H1 (cell line): ENCODE results near the gene USP12.

Experiments
- CTCF ChIP-seq, 3 experiments: IDR thresholded peaks; 1 replicate in 2 of 3; 2 replicates in 1 of 3; pipeline versions ENCODE4 v1.5.1 to v1.6.1; 2011; ENCODE audit warnings: low read length in 3 of 3, mild to moderate bottlenecking in 3 of 3, inconsistent platforms in 2 of 3, low read depth in 1 of 3, moderate library complexity in 1 of 3; ENCODE audit not compliant: insufficient read depth in 1 of 3; ENCODE audit errors: control extremely low read depth in 1 of 3
- E2F6 ChIP-seq: IDR thresholded peaks from 2 replicates; pipeline ENCODE4 v1.6.1; 2012; ENCODE audit warnings: inconsistent platforms
- EZH2 ChIP-seq: fragments of 200-600 bp; sonication (generic); IDR thresholded peaks from 2 replicates; pipeline ENCODE4 v1.7.1; 2012; ENCODE audit warnings: low read depth, mild to moderate bottlenecking, moderate library complexity, low read length, inconsistent platforms; ENCODE audit not compliant: severe bottlenecking
- POLR2A ChIP-seq, 2 experiments: IDR thresholded peaks; 1 replicate in 1 of 2; 2 replicates in 1 of 2; pipeline ENCODE4 v1.6.1; 2011; ENCODE audit warnings: low read depth in 2 of 2, low read length in 2 of 2, mild to moderate bottlenecking in 2 of 2; ENCODE audit errors: control extremely low read depth in 1 of 2
- RFX5 ChIP-seq: IDR thresholded peaks from 2 replicates; pipeline ENCODE4 v1.6.1; 2011; ENCODE audit warnings: low read depth, low read length, improper control_type of control experiment, borderline replicate concordance
- SRF ChIP-seq: IDR thresholded peaks from 2 replicates; pipeline ENCODE4 v1.6.1; 2011; ENCODE audit warnings: mild to moderate bottlenecking, low read depth, low read length, moderate library complexity
- YY1 ChIP-seq: IDR thresholded peaks from 2 replicates; pipeline ENCODE4 v1.6.1; 2011; ENCODE audit warnings: low read depth, mild to moderate bottlenecking, low read length

- TF ChIP-seq RFX5 (no peak), CTCF (IDR thresholded peaks at IDR 0.05; ENCODE audit: control extremely low read depth in 1 of 3, insufficient read depth in 1 of 3, low read depth in 1 of 3, low read length in 3 of 3) (no peak), POLR2A (IDR thresholded peaks at IDR 0.05; ENCODE audit: control extremely low read depth in 1 of 2, low read depth in 2 of 2, low read length in 2 of 2) (no peak), E2F6 (no peak), YY1 (no peak), SRF (no peak), EZH2 (no peak)
These were observed 27.6 kb upstream of the USP12 start for GRCh38 chr13:27199211-27199610.
